AML-193 (cell line): ENCODE results near the gene LRCH4.

Source experiments
- DNase-seq, 2 experiments: peaks; one replicate each; lab custom pipeline; 2025; lab: John Stamatoyannopoulos, UW

Gene LRCH4

DNA sequence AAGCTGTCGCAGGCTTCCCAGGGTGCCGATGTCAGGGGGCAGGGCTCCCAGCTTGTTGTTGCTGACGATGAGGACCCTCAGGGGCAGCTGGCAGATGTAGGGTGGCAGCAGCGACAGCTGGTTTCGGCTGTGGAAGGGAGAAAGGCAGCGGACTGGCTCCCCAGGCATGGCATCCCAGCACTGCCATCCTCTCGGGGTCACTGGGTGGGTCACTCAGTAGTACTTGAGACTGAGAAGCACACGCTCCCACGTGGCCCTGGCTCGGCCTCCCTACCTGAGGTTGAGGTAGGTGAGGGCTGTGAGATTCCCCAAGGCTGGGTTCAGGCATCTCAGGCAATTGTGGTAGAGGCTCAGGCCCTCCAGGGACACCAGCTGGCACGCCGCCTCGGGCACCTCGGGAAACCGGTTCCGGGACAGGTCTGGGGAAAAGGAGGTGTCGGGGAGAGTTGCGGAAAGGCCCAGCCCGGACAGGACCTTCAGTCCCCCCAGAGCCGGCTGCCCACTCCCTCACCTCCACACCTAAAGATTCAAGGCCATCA is 3.8 kb downstream of the LRCH4 start:
- no peak for DNase-seq

- no peak for DNase-seq
Observed at GRCh38 chr7:100580466-100581283, 5.3 kb downstream of the LRCH4 start.

GRCh38 chr7:100578246-100579183 is 7.4 kb downstream of the LRCH4 start:
- DNase-seq = no peak

DNA sequence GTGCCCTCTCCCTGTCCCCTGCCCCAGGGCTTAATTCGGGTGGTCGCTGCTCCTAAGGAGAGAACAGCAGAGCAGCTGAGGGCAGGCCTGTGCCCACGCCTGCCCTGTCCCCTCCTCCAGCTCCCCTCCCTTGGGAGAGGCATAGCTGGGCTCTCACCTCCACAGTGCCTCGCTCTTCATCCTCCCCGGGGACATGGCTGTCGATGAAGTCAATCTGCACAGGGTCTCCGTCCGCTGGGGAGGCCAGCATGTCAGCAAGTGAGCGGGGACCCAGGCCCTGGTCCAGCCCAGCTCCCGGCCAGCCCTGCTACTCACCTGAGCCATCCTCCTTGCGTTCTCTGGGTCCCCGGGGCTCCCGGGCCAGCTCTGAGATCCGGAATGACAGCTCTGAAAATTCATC is 8.4 kb downstream of the LRCH4 start:
- no peak for DNase-seq

DNA sequence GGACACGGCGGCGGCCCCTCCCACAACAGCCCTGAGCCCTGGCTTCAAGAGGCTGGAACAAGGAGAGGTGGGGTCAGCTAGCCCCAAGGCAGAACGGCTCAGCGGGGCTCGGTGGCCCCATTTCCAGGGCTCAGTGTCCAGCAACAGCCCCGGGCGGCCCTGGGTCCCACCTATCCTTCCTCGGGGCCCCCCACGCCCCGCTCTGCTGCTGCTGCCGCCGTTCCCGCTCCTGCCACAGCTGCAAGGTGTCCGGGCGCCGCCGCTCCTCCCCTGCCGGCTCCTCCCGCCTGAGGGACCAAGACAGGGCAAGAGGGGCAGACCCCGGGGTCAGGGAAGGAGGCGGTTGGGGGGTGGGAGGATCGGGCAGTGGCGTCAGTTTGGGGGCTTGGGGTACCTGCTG is 8.8 kb downstream of the LRCH4 start:
- no peak for DNase-seq

DNA sequence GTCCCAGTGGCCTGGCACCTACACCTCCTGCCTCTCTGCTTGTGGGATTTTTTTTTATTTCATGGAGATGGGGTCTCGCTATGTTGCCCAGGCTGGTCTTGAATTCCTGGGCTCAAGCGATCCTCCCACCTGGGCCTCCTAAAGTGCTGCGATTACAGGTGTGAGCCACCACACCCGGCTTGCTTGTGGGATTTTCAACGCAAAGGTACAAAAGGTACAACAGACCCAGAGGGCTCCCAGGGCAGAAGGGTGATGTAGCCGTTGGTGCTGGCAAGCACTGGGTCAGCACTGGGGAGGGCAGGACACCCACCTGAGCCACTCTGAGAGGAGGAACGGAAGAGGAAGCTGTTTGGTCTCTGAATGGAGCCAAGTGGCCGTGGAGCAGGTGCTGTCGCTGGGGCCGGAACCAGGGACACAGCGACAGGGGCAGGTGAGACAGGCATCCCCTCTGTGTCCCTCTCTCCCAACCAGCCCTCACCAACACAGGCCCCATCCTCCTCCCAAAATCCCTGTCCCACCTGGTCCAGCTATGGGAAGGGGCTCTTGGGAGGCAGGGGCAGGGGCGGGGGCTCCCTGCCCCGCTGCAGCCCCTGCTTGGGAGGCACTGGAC is 9.4 kb downstream of the LRCH4 start:
- DNase-seq = no peak

- DNase-seq = no peak
Observed at GRCh38 chr7:100575746-100576383, 10.1 kb downstream of the LRCH4 start.

DNA sequence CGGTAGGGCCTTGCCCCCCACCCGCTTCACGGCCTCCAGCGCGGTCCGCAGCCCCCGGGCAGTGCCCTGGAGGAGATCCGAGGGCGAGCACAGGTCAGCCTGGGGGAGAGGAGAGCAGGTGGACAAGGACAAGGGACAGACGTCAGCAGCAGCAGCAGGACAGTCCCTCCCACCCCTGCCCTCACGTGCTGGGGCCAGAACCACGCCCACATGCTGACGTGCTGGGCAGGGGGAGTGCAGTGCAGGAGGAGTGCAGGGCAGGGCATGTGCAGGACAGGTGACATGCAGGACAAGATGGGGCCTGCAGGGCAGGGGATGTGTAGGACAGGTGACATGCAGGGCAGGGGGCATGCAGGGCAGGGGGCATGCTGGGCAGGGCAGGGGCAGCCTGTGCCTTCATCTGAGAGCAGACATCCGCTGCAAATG is 10.7 kb downstream of the LRCH4 start:
- DNase-seq = no peak

DNA sequence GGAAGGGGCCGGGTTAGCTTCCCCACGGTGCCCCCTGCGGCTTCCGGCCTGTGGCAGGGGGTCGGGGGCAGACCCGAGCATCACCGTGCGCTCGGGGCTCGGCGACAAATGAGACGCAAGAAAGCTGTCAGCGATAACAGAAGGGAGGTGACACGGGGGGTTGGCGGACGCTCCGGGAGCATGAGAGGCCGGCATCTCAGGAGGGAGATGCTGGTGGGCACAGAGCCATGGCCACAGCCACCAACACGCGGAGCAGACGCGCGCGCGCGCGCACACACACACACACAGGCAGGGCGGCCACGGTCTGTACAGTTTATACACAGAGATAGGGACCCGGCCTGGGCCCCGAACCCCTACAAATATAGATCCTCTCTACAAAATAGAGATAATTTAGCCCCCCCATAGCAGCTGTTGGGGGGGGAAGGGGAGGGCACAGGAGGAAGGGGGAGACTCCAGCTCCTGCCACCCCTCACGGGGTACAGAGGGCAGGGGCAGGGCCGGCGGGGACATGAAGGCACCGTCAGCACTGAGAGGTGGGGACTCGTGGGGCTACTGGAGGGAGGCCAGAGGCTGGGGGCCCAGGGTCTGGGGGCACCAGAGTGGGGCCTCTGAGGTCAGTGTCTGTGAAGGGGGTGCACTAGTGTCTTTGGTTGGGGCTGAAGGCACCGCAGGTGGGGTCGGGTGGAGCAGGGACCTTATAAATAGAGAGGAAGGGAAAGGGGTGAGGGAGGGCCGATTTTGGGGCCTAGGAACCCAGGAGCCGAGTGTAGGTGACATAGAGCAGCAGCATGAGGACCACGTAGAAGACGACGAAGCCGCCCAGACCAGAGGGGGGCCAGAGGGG is 11.3 kb downstream of the LRCH4 start:
- DNase-seq = no peak

- DNase-seq = no peak
Observed at GRCh38 chr7:100573691-100574361, 12.1 kb downstream of the LRCH4 start, which contains the start of gene SAP25. Gene SAP25 (minus strand): TSS chr7:100573900. CDS start chr7:100573742, 158 bp downstream.

- DNase-seq = no peak
Observed at GRCh38 chr7:100572949-100573675, 12.8 kb downstream of the LRCH4 start.

GRCh38 chr7:100572281-100572948 is 13.5 kb downstream of the LRCH4 start:
- DNase-seq = no peak

DNA sequence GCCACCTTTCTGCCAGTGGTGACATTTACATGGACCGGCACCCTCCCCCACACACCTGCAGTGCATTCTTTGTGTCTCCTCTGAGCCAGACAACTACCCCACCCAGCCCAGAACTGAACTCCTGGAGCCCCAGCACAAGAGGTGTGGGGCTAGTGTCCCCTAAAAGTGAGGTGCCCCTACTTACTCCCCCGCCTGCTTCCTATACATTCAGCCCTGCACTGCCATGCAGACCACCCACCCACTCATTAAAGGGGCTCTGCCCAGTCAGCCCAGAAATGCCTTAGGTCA is 14.2 kb downstream of the LRCH4 start:
- DNase-seq = no peak

GRCh38 chr7:100570954-100571828 is 14.7 kb downstream of the LRCH4 start:
- DNase-seq = no peak

DNA sequence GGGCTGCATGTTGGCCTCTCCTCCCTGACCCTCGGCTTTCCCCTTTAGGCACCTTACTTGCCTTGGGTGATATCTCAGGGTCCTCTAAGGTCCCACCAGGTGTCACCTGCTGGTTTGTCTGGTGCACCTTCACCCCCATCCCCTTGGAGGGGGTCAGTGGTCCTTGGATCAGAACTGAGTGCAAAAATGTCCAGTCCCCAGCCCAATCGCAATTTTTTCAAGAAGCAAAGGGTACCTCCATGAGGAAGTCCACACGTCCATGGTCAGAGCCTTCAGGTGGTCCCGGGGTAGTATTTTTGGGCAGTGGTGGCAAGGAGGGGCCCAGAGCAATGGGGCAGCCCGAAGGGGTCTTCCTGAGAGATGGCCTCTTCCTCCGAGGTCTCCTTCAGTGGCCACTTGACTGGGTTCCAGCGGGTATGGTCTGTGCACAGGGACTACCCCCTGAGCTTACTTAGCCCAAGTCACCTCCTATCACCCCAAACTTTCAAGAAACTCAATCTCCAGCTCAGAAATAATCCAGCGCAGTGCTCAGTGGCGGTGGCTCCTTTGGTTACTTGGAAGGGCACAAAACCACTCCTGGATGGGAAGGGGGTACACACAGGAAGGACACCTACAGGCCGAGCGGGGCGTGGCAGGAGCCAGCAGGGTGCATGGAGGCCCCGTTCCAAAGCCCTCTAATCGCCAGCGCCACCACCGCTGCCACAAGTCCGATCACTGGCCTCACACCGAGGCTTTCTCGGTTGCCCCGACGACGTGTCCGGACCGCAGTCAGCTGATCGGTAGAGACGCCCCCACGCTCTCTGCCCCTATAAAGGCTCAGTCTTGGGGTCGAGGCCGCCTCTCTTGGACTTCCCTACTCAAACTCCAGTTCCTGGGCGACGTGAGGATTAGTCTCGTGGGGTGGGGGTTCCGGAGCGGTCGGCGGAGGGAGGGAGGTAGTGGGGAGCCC is 16.8 kb downstream of the LRCH4 start:
- DNase-seq = peak; percentile 25 to 41

GRCh38 chr7:100568176-100568895 is 17.6 kb downstream of the LRCH4 start:
- DNase-seq = no peak
